Spleen (tissue), 11 donors: ENCODE data around the gene VPS39. TPM values are rescaled to one million over a fixed set of nuclear protein-coding genes. Genes with fewer than 3 reads are reported as not detected.

ENCODE experiments used
- DNase-seq: peaks from one replicate; pipeline ENCODE4 v3.0.0-alpha.2; 2020
- H3K27ac ChIP-seq, 8 donors: fragments of 200-600 bp; sonication (generic) in 7 of 8; 1 replicate in 4 of 8; 2 replicates in 4 of 8; pipeline versions ENCODE4 v1.5.0 to v1.8.0; 2016 to 2021; ENCODE audit warnings: inconsistent platforms in 4 of 8, mild to moderate bottlenecking in 4 of 8, moderate library complexity in 1 of 8
- H3K27me3 ChIP-seq, 7 donors: fragments of 200-600 bp; sonication (generic) in 6 of 7; replicated peaks in 1 of 7; 1 replicate in 4 of 7; 2 replicates in 3 of 7; pipeline versions ENCODE4 v1.5.0 to v1.8.0; 2016 to 2021; ENCODE audit warnings: inconsistent platforms in 3 of 7, mild to moderate bottlenecking in 1 of 7
- H3K36me3 ChIP-seq, 6 donors: fragments of 200-600 bp; sonication (generic) in 5 of 6; 1 replicate in 4 of 6; 2 replicates in 2 of 6; pipeline versions ENCODE4 v1.5.0 to v1.8.0; 2016 to 2021; ENCODE audit warnings: inconsistent platforms in 2 of 6
- H3K4me1 ChIP-seq, 6 donors: fragments of 200-600 bp; sonication (generic) in 5 of 6; 1 replicate in 3 of 6; 2 replicates in 3 of 6; pipeline versions ENCODE4 v1.5.0 to v1.8.0; 2016 to 2021; ENCODE audit warnings: inconsistent platforms in 3 of 6
- H3K4me3 ChIP-seq, 8 donors: fragments of 200-600 bp; sonication (generic) in 7 of 8; 1 replicate in 4 of 8; 2 replicates in 4 of 8; pipeline versions ENCODE4 v1.5.0 to v1.8.0; 2016 to 2021; ENCODE audit warnings: inconsistent platforms in 4 of 8, mild to moderate bottlenecking in 4 of 8, moderate library complexity in 2 of 8
- H3K9me3 ChIP-seq, 8 donors: fragments of 200-600 bp; sonication (generic) in 7 of 8; 1 replicate in 4 of 8; 2 replicates in 4 of 8; pipeline versions ENCODE4 v1.5.0 to v1.8.0; 2016 to 2021; ENCODE audit warnings: inconsistent platforms in 4 of 8
- POLR2A ChIP-seq, 3 donors: fragments of 450-650 bp; IDR thresholded peaks; one replicate each; pipeline ENCODE4 v1.5.1; 2017; ENCODE audit warnings: antibody characterized with exemption in 3 of 3, mild to moderate bottlenecking in 1 of 3
- POLR2AphosphoS5 ChIP-seq, 3 donors: sonication (generic); formaldehyde crosslinking; IDR thresholded peaks; one replicate each; pipeline ENCODE4 v1.5.1; 2017; ENCODE audit warnings: antibody characterized with exemption in 3 of 3
- WGBS, 5 donors: extraction: QIAGEN DNeasy Blood & Tissue Kit in 3 of 5; methylation state at CpG; one replicate each; pipeline versions ENCODE4 v1.1.5 to v1.1.7; 2013 to 2018; 5-methylcytosine and 5-hydroxymethylcytosine counted together
- intact Hi-C: fragments of 100-400 bp; cut with DNase I; formaldehyde crosslinking; loops from one replicate; pipeline ENCODE4 v1.15.0; 2023; ENCODE audit warnings: low total_unique reads
- polyA plus RNA-seq, 3 donors: library from polyadenylated mRNA; stranded (reverse); fragments of 200-250 nt; gene quantifications; one replicate each; pipeline ENCODE4 v1.2.1, GENCODE V29; 2013
- total RNA-seq, 7 donors: library from RNA; depleted of rRNA in 3 of 7; stranded (reverse); fragments of >200 nt in 3 of 7; fragmentation: NEBNext Ultra II Directional in 4 of 7; extraction: Animal tissue kit (Norgen Biotek cat#: 25700) in 4 of 7; gene quantifications; one replicate each; pipeline versions ENCODE4 v1.1.0 to v1.2.1, GENCODE V29; 2016 to 2021
- TF ChIP-seq, protein P1 (sequence below), 11 experiments: fragments of 200-600 bp in 7 of 11; fragments of 450-650 bp in 4 of 11; sonication (generic) in 4 of 11; IDR thresholded peaks in 8 of 11; conservative IDR thresholded peaks in 3 of 11; 1 replicate in 7 of 11; 2 replicates in 4 of 11; pipeline versions ENCODE4 v1.4.0 to v1.8.0; 2016 to 2021; ENCODE audit warnings: antibody characterized with exemption in 11 of 11, inconsistent platforms in 4 of 11, mild to moderate bottlenecking in 1 of 11
- donor health status: healthy with polysubstance abuse.
- donor health status: DM: no; HTN: no; CAD: no; lungs with moderate emphysema.
- donor health status: DM: no; HTN: no; CAD: no.
- donor health status: Bipolar disorder and iron deficiency.
- donor health status: healthy.
- donor health status: DM: no; HTN: no; CAD: no.
- donor health status: DM: yes; HTN: yes; CAD: no.

The VPS39 gene
- total and polyA plus RNA-seq, 10 donors: 25.9 to 220 (median 94.2) TPM

DNA sequence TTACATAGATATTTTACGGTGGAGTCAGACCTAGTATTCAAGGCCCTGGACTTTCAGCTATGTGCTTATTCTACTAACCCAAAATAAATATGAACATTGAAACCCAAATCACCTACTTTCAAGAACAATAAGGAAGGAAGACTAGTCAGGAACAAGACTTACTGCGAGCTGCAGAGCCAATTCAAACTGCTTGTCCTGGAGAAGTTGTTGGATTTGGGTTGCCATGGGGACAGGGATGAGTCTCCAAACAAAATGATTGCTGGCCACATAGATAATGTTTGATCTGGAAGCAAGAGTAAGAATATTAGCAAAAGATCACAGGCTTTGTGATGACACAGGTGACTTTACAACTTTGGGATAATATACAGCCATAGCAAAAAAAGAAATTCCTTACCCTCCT lies 30.0 kb downstream of the VPS39 start:
- DNase-seq: no peak
- WGBS, 5 donors: 91 to 100% (median 97%) methylated on average over 2 of the region's 2 CpGs
- Histone ChIP-seq H3K27me3 (no peaks in the 10 kb centered on the region), H3K27ac (no peak overlapping the region), H3K4me1 (peaks cover 0 to 6% (median 0%) of the 10 kb centered on the region in 6 donors), H3K4me3 (no peak overlapping the region), H3K9me3 (no peaks in the 10 kb centered on the region), H3K36me3 (peaks cover 3 to 100% (median 88%) of the 10 kb centered on the region in 6 donors)
- TF ChIP-seq, protein P1, sequence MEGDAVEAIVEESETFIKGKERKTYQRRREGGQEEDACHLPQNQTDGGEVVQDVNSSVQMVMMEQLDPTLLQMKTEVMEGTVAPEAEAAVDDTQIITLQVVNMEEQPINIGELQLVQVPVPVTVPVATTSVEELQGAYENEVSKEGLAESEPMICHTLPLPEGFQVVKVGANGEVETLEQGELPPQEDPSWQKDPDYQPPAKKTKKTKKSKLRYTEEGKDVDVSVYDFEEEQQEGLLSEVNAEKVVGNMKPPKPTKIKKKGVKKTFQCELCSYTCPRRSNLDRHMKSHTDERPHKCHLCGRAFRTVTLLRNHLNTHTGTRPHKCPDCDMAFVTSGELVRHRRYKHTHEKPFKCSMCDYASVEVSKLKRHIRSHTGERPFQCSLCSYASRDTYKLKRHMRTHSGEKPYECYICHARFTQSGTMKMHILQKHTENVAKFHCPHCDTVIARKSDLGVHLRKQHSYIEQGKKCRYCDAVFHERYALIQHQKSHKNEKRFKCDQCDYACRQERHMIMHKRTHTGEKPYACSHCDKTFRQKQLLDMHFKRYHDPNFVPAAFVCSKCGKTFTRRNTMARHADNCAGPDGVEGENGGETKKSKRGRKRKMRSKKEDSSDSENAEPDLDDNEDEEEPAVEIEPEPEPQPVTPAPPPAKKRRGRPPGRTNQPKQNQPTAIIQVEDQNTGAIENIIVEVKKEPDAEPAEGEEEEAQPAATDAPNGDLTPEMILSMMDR (IDR thresholded peaks at IDR 0.05 in 8 of 11, conservative IDR thresholded peaks at IDR 0.05 in 3 of 11): no peak
- intact Hi-C loops: no loop called here

DNA sequence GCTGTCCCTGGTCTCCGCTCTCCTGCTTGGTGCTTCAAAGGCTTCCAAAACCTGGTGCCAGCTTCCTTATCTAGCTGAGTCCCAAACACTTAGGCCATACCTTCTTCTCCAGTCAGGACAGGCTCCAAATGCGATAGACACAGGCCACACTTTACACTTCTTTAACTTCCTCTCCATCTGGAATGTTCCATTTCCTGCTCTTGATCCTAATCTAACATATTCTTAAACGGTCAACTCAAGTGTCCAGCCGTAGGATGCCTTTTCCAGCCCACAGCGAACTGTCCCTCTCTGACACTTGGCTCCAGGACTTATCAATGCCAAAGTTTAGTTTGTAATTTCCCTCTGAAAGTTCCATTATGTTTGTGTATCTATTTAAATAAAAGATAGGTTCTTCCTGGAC lies 32.4 kb downstream of the VPS39 start:
- TF ChIP-seq POLR2AphosphoS5 (IDR thresholded peaks at IDR 0.05): no peak
- TF ChIP-seq, protein P1 (IDR thresholded peaks at IDR 0.05 in 8 of 11, conservative IDR thresholded peaks at IDR 0.05 in 3 of 11): no peak
- TF ChIP-seq POLR2A (IDR thresholded peaks at IDR 0.05): no peak
- Histone ChIP-seq H3K36me3 (peaks cover 3 to 100% (median 86%) of the 10 kb centered on the region in 6 donors), H3K27ac (no peak overlapping the region), H3K4me1 (peaks cover 0 to 21% (median 12%) of the 10 kb centered on the region in 6 donors), H3K27me3 (no peaks in the 10 kb centered on the region), H3K4me3 (no peak overlapping the region), H3K9me3 (no peaks in the 10 kb centered on the region)
- intact Hi-C loops: no loop called here
- no peak for DNase-seq
- WGBS, 5 donors: 60 to 75% (median 66%) methylated on average over 5 of the region's 5 CpGs

DNA sequence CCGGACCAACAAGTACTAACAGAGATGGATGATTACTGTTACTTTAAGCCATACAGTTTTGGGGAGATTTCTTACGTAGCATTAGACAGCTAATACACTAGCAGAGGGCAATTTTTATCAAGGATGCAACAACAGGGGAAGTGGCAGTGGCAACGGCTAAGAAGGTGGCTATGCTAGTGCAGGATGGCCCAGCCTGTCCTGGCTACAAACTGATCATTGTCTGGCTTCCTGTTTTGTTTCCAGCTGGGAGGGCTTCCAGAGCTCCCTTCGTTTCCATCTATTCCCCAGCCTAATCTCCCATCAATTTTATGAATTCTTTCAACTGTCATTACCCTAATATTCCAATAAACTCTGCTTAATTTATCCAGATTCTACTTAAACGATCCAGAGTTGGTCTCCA lies 35.6 kb downstream of the VPS39 start:
- Histone ChIP-seq H3K9me3 (no peaks in the 10 kb centered on the region), H3K4me3 (no peak overlapping the region), H3K4me1 (peaks cover 0 to 21% (median 14%) of the 10 kb centered on the region in 6 donors), H3K27me3 (no peaks in the 10 kb centered on the region), H3K36me3 (peaks cover 3 to 100% (median 83%) of the 10 kb centered on the region in 6 donors), H3K27ac (peak overlapping the region in 4 of 8 donors; percentile 27 to 67 (median 54))
- TF ChIP-seq, protein P1 (IDR thresholded peaks at IDR 0.05 in 8 of 11, conservative IDR thresholded peaks at IDR 0.05 in 3 of 11): no peak
- TF ChIP-seq POLR2A (IDR thresholded peaks at IDR 0.05) (no peak), POLR2AphosphoS5 (IDR thresholded peaks at IDR 0.05) (no peak)
- intact Hi-C loops: no loop called here
- WGBS, 5 donors: 74 to 84% (median 82%) methylated on average over 5 of the region's 5 CpGs
- no peak for DNase-seq

DNA sequence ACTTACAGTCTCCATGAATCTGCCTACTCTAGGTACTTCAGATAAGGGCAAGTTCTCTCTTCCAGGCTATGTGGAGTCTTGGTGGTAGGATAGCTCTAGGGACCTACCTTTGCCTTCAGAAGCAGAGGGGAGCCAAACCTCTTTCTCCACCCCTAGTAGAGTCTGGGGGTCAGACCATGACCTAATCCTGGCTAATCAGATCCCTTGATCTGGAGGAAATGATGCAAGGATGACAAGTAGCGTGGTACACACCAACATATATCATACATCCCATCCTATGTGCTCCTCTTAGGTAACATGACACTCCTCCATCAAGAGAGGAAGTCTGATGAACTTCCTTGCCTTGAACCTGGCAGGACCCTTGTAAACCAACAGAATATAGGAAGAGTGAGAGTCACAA lies 36.3 kb downstream of the VPS39 start:
- H3K27me3 ChIP-seq: no peaks in the 10 kb centered on the region
- peak overlapping the region in 4 of 8 donors; percentile 27 to 67 (median 55) for H3K27ac ChIP-seq
- H3K4me1 ChIP-seq: peaks cover 0 to 21% (median 14%) of the 10 kb centered on the region in 6 donors
- no peaks in the 10 kb centered on the region for H3K9me3 ChIP-seq
- H3K36me3 ChIP-seq: peaks cover 1 to 100% (median 84%) of the 10 kb centered on the region in 6 donors
- intact Hi-C loops: no loop called here
- no peak for DNase-seq
- TF ChIP-seq, protein P1 (IDR thresholded peaks at IDR 0.05 in 8 of 11, conservative IDR thresholded peaks at IDR 0.05 in 3 of 11): no peak
- TF ChIP-seq POLR2A (IDR thresholded peaks at IDR 0.05): no peak
- TF ChIP-seq POLR2AphosphoS5 (IDR thresholded peaks at IDR 0.05): no peak
- WGBS, 5 donors: 48 to 83% (median 55%) methylated on average over 1 of the region's 1 CpG
- H3K4me3 ChIP-seq: no peak overlapping the region
